Prostate gland (tissue), 2 donors: ENCODE results near the gene CCDC69. TPM values are rescaled to one million over a fixed set of nuclear protein-coding genes. Genes with fewer than 3 reads are reported as not detected.

ENCODE experiments used
- DNase-seq: peaks from one replicate; pipeline ENCODE4 v3.0.0-alpha.2; 2019; ENCODE audit warnings: low spot score
- H3K27ac ChIP-seq, 2 donors: fragments of 200-600 bp; sonication (generic); 2 replicates each; pipeline ENCODE4 v1.5.1; 2017 to 2019
- H3K27me3 ChIP-seq: fragments of 200-600 bp; sonication (generic); replicated peaks from 2 replicates; pipeline ENCODE4 v1.5.1; 2019; ENCODE audit not compliant: insufficient read depth
- H3K36me3 ChIP-seq, 2 donors: fragments of 200-600 bp; sonication (generic); 1 replicate in 1 of 2; 2 replicates in 1 of 2; pipeline versions ENCODE4 v1.5.1 to v1.8.1; 2017 to 2019
- H3K4me1 ChIP-seq: fragments of 200-600 bp; sonication (generic); replicated peaks from 2 replicates; pipeline ENCODE4 v1.5.1; 2019
- H3K4me3 ChIP-seq, 2 donors: fragments of 200-600 bp; sonication (generic); 2 replicates each; pipeline ENCODE4 v1.5.1; 2017 to 2019
- H3K9me3 ChIP-seq: fragments of 200-600 bp; sonication (generic); 2 replicates; pipeline ENCODE4 v1.5.1; 2017
- POLR2A ChIP-seq: fragments of 450-650 bp; IDR thresholded peaks from one replicate; pipeline ENCODE4 v1.6.1; 2016; ENCODE audit warnings: antibody characterized with exemption, mild to moderate bottlenecking
- POLR2AphosphoS5 ChIP-seq: sonication (generic); formaldehyde crosslinking; IDR thresholded peaks from one replicate; pipeline ENCODE4 v1.6.1; 2017; ENCODE audit warnings: antibody characterized with exemption
- WGBS: methylation state at CpG from one replicate; pipeline ENCODE4 v1.1.5; 2018; 5-methylcytosine and 5-hydroxymethylcytosine counted together
- intact Hi-C: fragments of 100-400 bp; cut with DNase I; formaldehyde crosslinking; loops from one replicate; pipeline ENCODE4 v1.14.2; 2022
- total RNA-seq, 2 donors: library from RNA; depleted of rRNA; stranded (reverse); fragments of >200 nt; gene quantifications; one replicate each; pipeline ENCODE4 v1.1.0, GENCODE V29; 2016
- TF ChIP-seq, protein P1 (sequence below), 4 experiments: fragments of 200-600 bp in 2 of 4; fragments of 450-650 bp in 2 of 4; sonication (generic) in 2 of 4; IDR thresholded peaks; 1 replicate in 3 of 4; 2 replicates in 1 of 4; pipeline ENCODE4 v1.5.1; 2016 to 2019; ENCODE audit warnings: antibody characterized with exemption in 4 of 4, mild to moderate bottlenecking in 2 of 4, moderate library complexity in 2 of 4

CCDC69 gene
- total RNA-seq, 2 donors from 2014 or later = 28.2 to 53.8 TPM

- H3K4me3 ChIP-seq = no peak overlapping the region
- 50% methylated on average over 1 of the region's 1 CpG for WGBS
- DNase-seq = peak; percentile 39
- no peaks in the 10 kb centered on the region for H3K4me1 ChIP-seq
- intact Hi-C loops = no loop called here
- TF ChIP-seq POLR2A = peak; percentile 15
- TF ChIP-seq POLR2AphosphoS5 = peak; percentile 40
- TF ChIP-seq, protein P1, sequence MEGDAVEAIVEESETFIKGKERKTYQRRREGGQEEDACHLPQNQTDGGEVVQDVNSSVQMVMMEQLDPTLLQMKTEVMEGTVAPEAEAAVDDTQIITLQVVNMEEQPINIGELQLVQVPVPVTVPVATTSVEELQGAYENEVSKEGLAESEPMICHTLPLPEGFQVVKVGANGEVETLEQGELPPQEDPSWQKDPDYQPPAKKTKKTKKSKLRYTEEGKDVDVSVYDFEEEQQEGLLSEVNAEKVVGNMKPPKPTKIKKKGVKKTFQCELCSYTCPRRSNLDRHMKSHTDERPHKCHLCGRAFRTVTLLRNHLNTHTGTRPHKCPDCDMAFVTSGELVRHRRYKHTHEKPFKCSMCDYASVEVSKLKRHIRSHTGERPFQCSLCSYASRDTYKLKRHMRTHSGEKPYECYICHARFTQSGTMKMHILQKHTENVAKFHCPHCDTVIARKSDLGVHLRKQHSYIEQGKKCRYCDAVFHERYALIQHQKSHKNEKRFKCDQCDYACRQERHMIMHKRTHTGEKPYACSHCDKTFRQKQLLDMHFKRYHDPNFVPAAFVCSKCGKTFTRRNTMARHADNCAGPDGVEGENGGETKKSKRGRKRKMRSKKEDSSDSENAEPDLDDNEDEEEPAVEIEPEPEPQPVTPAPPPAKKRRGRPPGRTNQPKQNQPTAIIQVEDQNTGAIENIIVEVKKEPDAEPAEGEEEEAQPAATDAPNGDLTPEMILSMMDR (IDR thresholded peaks at IDR 0.05) = peak in 1 of 4 experiments; percentile 38
- H3K36me3 ChIP-seq = peaks cover 0 to 8% of the 10 kb centered on the region in 2 donors
- no peaks in the 10 kb centered on the region for H3K27me3 ChIP-seq
- H3K9me3 ChIP-seq = no peaks in the 10 kb centered on the region
- H3K27ac ChIP-seq = peak overlapping the region in 1 of 2 donors; percentile 20
Measured at GRCh38 chr5:151264113-151264512, 40.2 kb upstream of the CCDC69 start.

GRCh38 chr5:151262532-151262931 is 38.6 kb upstream of the CCDC69 start:
- DNase-seq = no peak
- Histone ChIP-seq H3K27ac (no peak overlapping the region), H3K4me3 (no peak overlapping the region), H3K9me3 (no peaks in the 10 kb centered on the region), H3K36me3 (peaks cover 0 to 8% of the 10 kb centered on the region in 2 donors), H3K4me1 (no peaks in the 10 kb centered on the region), H3K27me3 (no peaks in the 10 kb centered on the region)
- intact Hi-C loops = no loop called here
- 96% methylated on average over 3 of the region's 3 CpGs for WGBS
- TF ChIP-seq POLR2AphosphoS5 (no peak), POLR2A (no peak)
- TF ChIP-seq, protein P1 (IDR thresholded peaks at IDR 0.05) = no peak

GRCh38 chr5:151259931-151260330 is 36.0 kb upstream of the CCDC69 start:
- 88% methylated on average over 4 of the region's 4 CpGs for WGBS
- H3K9me3 ChIP-seq = no peaks in the 10 kb centered on the region
- H3K27me3 ChIP-seq = no peaks in the 10 kb centered on the region
- H3K36me3 ChIP-seq = no peaks in the 10 kb centered on the region
- H3K4me3 ChIP-seq = no peak overlapping the region
- TF ChIP-seq POLR2A (no peak), POLR2AphosphoS5 (no peak)
- TF ChIP-seq, protein P1 (IDR thresholded peaks at IDR 0.05) = no peak
- intact Hi-C loops = loop anchor here (10.0 kb wide), 1 partner anchor 415 kb away; no protein-coding TSS in a partner anchor
- no peak for DNase-seq
- H3K4me1 ChIP-seq = no peaks in the 10 kb centered on the region
- H3K27ac ChIP-seq = no peak overlapping the region

- Histone ChIP-seq H3K4me1 (no peaks in the 10 kb centered on the region), H3K27ac (no peak overlapping the region)
- no peak for DNase-seq
Measured at GRCh38 chr5:151258816-151259215, 34.9 kb upstream of the CCDC69 start.

GRCh38 chr5:151258201-151258611 is 34.3 kb upstream of the CCDC69 start:
- DNase-seq = no peak
- WGBS = 89% methylated on average over 7 of the region's 7 CpGs
- intact Hi-C loops = loop anchor here (10.0 kb wide), 1 partner anchor 417 kb away; no protein-coding TSS in a partner anchor
- no peaks in the 10 kb centered on the region for H3K9me3 ChIP-seq
- TF ChIP-seq POLR2AphosphoS5 (no peak), POLR2A (no peak)
- TF ChIP-seq, protein P1 (IDR thresholded peaks at IDR 0.05) = no peak
- no peak overlapping the region for H3K27ac ChIP-seq
- H3K4me1 ChIP-seq = no peaks in the 10 kb centered on the region
- no peaks in the 10 kb centered on the region for H3K27me3 ChIP-seq
- no peaks in the 10 kb centered on the region for H3K36me3 ChIP-seq
- no peak overlapping the region for H3K4me3 ChIP-seq

More at GRCh38 chr5:151258816-151259215, 34.9 kb upstream of the CCDC69 start:
- Histone ChIP-seq H3K36me3 (no peaks in the 10 kb centered on the region), H3K9me3 (no peaks in the 10 kb centered on the region), H3K27me3 (no peaks in the 10 kb centered on the region), H3K4me3 (no peak overlapping the region)
- WGBS = 0% methylated on average over 1 of the region's 1 CpG
- TF ChIP-seq POLR2A = no peak
- intact Hi-C loops = loop anchor here (10.0 kb wide), 1 partner anchor 416 kb away; no protein-coding TSS in a partner anchor
